GM10248 (cell line): ENCODE measurements around the gene CCDC201.
"Not testable (repeated sequence)": the region's sequence is repeated elsewhere in the genome, so short reads cannot be mapped to it uniquely, and the experiment has no call there.

Experiments used
- CTCF ChIA-PET: fragments of 300-600 bp; sonication (Branson Sonifier 250); formaldehyde crosslinking; extraction: SDS; loops from one replicate; lab custom pipeline; 2021; ENCODE audit warnings: antibody characterized with exemption; lab: Yijun Ruan, JAX
- POLR2A ChIA-PET: fragments of 350-650 bp; sonication (Branson Sonifier 250); formaldehyde crosslinking; extraction: SDS; loops from one replicate; lab custom pipeline; 2020; ENCODE audit warnings: antibody characterized with exemption; lab: Yijun Ruan, JAX
- DNase-seq: peaks from one replicate; pipeline ENCODE4 v3.0.0; 2012; ENCODE audit errors: extremely low spot score
- TF ChIP-seq, protein P1 (sequence below): IDR thresholded peaks from 2 replicates; pipeline ENCODE4 v1.5.1; 2012; ENCODE audit warnings: mild to moderate bottlenecking, low read depth; ENCODE audit errors: extremely low read depth, missing control alignments, control extremely low read depth

Gene CCDC201

DNA sequence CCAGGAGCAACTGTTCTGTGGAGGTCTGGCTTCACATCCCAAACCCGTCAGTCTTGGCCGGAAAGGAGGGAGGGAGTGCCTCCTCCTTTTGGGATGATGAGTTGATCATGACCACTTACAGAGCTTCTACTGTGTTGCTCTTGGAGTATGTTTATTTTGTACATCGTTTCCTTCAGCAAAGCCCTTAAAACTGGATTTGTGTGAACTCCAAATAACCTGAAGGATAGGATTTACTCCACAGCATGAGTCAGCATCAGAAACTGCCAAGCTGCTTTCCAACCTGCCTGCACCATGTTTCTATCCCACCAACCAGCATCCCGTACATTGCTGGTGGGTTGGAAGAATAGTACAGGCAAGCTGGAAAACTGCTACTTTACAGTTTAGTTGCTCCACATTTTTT lies 3.5 kb downstream of the CCDC201 start:
- ChIA-PET POLR2A (no interaction called here), CTCF (interaction anchor here (1.5 to 2.3 kb wide), 2 partner anchors 9 to 15 kb away, joined by 4 to 5 read pairs; no protein-coding TSS in a partner anchor)
- TF ChIP-seq, protein P1, sequence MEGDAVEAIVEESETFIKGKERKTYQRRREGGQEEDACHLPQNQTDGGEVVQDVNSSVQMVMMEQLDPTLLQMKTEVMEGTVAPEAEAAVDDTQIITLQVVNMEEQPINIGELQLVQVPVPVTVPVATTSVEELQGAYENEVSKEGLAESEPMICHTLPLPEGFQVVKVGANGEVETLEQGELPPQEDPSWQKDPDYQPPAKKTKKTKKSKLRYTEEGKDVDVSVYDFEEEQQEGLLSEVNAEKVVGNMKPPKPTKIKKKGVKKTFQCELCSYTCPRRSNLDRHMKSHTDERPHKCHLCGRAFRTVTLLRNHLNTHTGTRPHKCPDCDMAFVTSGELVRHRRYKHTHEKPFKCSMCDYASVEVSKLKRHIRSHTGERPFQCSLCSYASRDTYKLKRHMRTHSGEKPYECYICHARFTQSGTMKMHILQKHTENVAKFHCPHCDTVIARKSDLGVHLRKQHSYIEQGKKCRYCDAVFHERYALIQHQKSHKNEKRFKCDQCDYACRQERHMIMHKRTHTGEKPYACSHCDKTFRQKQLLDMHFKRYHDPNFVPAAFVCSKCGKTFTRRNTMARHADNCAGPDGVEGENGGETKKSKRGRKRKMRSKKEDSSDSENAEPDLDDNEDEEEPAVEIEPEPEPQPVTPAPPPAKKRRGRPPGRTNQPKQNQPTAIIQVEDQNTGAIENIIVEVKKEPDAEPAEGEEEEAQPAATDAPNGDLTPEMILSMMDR, result no peak
- DNase-seq, result no peak

DNA sequence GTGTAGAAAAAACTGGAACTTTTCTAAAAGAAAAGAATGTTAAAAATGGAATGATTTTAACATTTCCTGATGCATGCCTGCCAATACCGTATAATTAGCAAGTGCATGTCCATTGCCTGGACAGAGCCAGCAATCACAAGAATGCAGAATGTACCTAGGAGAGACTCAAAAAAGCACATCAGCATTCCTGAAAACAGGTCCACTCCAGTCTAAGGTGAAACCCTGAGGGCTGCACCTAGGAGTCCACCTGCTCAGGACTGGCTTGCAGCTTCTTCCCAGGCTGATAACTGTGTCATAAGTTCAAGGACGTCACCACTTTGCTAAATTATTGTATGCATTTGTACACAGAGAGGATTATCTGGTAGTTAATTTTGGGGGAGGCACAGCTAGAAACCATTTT lies 5.4 kb downstream of the CCDC201 start:
- TF ChIP-seq, protein P1, result no peak
- ChIA-PET CTCF (interaction anchor here (1.1 kb wide), 1 partner anchor 13 kb away, joined by 3 read pairs; no protein-coding TSS in a partner anchor), POLR2A (no interaction called here)
- no peak for DNase-seq

DNA sequence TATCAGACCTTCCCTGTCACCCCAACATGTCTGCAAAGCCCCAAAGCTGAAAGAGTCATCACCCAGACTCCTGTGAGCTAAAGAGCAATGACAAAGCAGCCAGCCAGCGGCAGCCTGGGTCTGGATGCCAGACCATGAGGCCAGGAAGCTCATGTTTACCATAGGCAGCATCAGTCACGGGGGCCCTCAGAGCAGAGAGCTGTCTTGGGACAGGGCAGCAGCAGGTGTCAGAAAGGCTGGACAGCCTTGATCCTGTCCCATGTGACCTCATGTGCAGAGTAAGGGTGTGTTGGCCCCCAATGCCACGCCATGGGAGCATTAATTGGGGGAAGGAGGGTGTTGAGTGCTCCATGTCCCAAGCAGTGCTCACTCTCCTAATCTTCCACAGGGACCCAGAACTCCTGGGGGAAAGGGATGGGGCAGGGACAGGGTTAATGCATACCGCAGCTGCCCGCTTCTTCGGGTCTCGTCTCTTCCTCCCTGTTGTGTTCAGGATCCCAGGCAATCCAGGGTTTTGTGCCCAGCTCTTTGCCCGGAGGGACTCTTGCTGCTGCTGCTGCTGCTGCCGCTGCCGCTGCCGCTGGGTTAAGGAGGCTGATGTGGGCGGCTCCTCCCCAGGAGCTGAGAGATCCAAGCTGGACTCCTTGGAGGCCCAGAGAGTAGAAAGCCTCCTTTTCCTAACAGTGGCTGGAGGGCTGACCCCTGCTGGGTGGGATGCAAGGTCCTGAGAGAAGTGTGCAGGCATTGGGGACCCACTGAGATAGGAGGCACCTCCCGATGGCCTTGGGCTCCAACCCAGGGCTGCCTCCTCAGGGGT lies 7.1 kb downstream of the CCDC201 start:
- CTCF ChIA-PET, result interaction anchor here (1.1 kb wide), 1 partner anchor 12 kb away, joined by 5 read pairs; no protein-coding TSS in a partner anchor
- no peak for DNase-seq
- POLR2A ChIA-PET, result no interaction called here
- TF ChIP-seq, protein P1, result no peak

DNA sequence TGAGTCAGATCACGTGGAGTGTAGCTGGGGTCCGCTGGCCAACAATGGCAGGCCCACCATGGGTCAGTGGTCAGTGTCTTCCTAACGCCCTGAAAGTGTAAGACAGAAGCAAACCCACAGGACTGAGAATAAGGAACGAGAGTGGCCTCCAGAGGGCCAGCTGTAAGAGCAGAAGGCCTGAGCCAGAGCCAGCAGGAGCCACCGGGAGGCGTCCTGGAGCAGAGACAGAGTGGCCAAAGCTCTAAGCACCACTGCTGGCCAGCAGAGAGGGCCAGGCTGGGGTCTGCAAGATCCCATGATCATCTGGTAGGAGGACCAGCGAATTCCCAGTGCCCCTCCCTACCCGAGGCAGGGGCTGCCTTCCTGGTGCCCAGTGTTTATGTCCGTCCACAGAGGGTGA lies 9.2 kb downstream of the CCDC201 start:
- ChIA-PET CTCF (interaction anchor here (1.0 to 1.2 kb wide), 3 partner anchors 9 to 201 kb away, joined by 3 to 4 read pairs (median 3); no protein-coding TSS in a partner anchor), POLR2A (no interaction called here)

DNA sequence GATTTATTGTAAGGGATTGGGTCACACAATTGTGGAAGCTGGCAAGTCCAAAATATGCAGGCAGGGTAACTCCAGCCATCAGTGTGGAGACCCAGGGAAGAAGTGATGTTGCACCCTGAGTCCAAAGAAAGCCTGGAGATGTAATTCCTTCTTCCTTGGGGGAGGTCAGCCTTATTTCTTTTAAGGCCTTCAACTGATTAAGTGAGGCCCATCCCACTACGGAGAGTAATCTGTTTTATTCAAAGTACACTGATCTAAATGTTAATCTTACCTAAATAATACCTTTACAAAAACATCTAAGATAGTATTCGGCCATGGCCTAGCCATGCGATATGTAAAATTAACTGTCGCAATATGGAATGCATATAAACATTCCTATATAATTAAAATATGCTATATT lies 16.0 kb downstream of the CCDC201 start:
- DNase-seq, POLR2A ChIA-PET: not testable (repeated sequence)
- CTCF ChIA-PET, result interaction anchor here (2.1 kb wide), 1 partner anchor 15 kb away, joined by 6 read pairs; no protein-coding TSS in a partner anchor

More for the DNA sequence above, 9.2 kb downstream of the CCDC201 start:
- TF ChIP-seq, protein P1, result no peak
- DNase-seq, result no peak

DNA sequence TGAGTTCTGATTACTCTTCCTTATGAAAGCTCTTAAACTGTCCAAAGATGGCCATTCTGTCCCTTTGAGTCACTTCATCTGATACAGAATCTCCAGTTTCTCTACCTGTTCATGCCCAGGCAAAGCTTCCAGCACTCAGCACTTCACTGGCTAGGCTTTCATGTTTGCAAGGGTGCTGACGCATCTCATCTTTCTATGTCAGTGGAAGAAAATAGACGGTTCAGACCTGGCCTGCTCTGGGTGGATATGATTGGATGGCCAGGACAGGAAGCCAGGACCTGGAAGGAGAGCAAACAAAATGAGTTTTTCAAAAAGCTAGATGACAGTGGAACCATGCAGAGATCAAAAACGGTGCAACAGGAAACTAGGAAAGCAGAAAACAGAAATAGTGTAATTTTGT lies 17.2 kb downstream of the CCDC201 start:
- DNase-seq, POLR2A ChIA-PET: not testable (repeated sequence)
- CTCF ChIA-PET, result interaction anchor here (0.9 to 3.7 kb wide), 3 partner anchors 191 to 701 kb away, joined by 3 to 34 read pairs (median 4); no protein-coding TSS in a partner anchor

DNA sequence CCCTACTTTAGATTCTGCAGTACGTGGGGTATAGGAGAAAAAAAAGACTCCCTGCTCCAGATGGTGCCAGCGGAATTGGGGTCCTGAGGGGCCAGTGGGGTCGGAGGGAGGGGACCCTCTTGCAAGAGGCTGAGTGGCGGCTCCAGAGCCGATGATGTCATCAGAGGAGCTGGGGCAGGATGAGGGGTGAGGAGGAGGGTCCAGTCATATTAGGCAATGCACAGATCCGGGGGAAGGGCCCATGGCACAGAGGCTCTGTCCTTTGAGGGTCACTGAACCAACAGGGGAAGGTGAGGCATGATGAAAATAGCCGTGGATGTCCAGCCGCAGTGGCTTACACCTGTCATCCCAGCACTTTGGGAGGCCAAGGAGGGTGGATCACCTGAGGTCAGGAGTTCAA lies 19.4 kb downstream of the CCDC201 start:
- not testable (repeated sequence) for DNase-seq
- CTCF ChIA-PET, result interaction anchor here (1.0 to 3.7 kb wide), 3 partner anchors 9 to 191 kb away, joined by 3 to 34 read pairs (median 5); no protein-coding TSS in a partner anchor

DNA sequence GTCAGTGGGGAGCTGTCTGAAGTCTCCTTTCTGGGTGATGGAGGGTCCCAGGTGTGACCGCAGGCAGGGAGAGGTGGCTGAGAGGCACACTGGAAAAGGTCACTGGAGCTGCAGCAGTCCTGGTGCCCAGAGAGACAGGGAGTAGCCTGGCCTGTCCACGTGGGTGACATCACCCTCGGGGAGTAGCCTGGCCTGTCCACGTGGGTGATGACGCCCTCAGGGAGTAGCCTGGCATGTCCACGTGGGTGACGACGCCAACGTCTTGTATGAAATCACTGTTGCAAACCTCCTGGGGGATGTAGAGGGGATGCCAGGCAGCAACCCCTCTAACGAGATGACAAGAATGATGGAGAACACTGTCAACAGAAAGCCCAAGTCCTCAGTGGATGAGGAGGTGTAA lies 19.9 kb downstream of the CCDC201 start:
- POLR2A ChIA-PET, DNase-seq: not testable (repeated sequence)
- CTCF ChIA-PET, result interaction anchor here (3.7 kb wide), 1 partner anchor 190 kb away, joined by 34 read pairs; no protein-coding TSS in a partner anchor

More for the DNA sequence above, 19.4 kb downstream of the CCDC201 start:
- POLR2A ChIA-PET, result not testable (repeated sequence)

DNA sequence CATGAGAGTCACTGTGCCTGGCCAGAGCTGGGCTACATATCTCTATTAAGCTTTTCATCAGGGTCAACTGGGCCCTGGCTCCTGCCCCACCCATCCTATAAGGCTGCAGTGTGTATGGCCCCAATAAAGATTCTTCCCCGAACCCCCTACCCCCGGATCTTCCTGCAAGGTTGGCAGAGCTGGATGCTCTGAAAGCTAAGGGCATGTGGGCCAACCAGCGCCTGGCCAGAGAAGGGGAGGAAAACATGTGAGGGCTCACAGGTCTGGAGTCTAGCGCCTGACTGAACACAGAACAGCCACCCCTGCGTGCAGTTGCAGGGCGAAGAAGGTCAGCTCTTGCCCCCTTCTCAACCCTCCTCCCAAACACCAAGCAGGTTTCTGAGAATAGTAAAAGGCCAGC lies 24.1 kb downstream of the CCDC201 start:
- POLR2A ChIA-PET, CTCF ChIA-PET, DNase-seq: not testable (repeated sequence)

DNA sequence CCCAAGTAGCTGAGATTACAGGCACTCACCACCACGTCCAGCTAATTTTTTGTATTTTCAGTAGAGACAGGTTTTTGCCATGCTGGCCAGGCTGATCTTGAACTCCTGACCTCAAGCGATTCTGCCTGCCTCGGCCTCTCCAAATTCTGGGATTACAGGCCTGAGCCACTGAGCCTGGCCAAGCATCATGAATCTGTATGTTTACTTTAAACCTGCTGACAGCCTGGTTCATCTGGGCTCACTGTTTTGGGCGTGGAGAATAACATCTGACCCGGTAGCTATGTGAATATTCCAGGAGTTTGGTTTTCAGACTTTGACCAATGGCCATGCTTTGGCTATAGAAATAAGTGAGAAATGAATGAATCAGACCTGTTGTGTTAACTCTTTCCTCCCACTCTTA lies 26.3 kb downstream of the CCDC201 start:
- DNase-seq, CTCF ChIA-PET, POLR2A ChIA-PET: not testable (repeated sequence)

DNA sequence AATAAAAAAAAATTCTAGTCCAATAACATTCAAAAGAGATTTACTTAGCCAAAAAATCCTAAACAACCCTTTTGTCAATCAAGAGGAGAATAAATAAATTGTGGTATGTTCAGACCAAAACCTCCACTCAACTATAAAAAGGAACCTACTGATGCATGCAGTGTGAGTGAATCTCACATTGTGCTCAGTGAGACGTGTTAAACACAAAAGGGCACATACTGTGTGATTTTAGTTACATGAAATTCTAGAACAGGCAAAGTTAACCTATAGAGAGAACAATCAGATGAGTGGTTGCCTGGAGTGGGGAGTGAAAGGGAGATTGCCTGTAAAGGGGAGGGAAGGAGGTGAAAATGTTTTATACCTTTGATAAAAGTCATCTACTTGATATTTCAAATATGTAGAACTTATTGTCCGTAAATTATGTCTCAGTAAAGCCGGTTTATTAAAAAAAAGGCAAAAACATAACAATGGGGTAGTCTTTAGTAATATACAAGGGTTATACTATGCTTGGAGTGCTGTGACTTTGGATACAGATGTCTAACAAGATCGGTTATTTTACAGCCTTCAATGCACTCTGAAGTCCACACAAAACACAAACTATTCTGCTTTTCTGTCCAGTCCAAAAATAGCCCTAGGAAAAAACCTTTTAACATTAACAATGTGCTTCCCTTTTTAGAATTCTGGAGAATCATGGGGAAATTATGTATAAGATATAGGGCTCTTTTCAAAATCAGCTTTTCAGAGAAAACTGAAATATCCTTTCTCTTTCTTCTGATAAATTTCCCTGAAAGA lies 30.8 kb downstream of the CCDC201 start:
- POLR2A ChIA-PET, CTCF ChIA-PET, DNase-seq: not testable (repeated sequence)

DNA sequence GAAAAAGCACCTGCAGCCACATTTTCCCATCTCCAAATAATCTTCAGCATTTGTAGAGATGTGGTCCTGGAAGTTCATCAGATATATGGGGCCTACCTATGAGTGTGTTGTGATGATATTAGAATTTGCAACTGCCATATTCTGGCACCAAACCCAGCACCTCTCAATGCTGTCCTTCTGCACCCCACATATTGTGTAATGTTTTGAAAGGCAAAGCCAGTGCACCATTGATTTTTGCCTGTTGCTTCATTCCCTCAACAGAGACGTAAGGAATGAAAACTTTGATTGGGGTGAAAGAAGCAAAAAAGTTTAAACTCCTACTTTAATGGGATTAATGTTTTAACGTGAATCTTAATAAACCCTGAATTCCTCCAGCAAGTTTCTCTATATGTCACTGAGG lies 34.0 kb downstream of the CCDC201 start:
- POLR2A ChIA-PET, CTCF ChIA-PET, DNase-seq: not testable (repeated sequence)
